Lower lobe of right lung (tissue), 2 donors: ENCODE measurements around the gene CCNI2. TPM values are rescaled to one million over a fixed set of nuclear protein-coding genes. Genes with fewer than 3 reads are reported as not detected.

Experiments
- ATAC-seq, 2 donors: fragments of 200-7000 bp; cut with Tn5 transposase; one replicate each; pipeline ENCODE4 v1.9.1; 2020 to 2022; ENCODE audit warnings: mild to moderate bottlenecking in 2 of 2, moderate library complexity in 2 of 2
- DNase-seq: peaks from one replicate; pipeline ENCODE4 v3.0.0-alpha.2; 2020
- H3K27ac ChIP-seq: fragments of 200-600 bp; one replicate; pipeline ENCODE4 v1.8.0; 2022
- H3K27me3 ChIP-seq: fragments of 200-600 bp; one replicate; pipeline ENCODE4 v1.8.0; 2022; ENCODE audit warnings: low read depth
- H3K36me3 ChIP-seq: fragments of 200-600 bp; one replicate; pipeline ENCODE4 v1.8.0; 2022; ENCODE audit warnings: mild to moderate bottlenecking
- H3K4me1 ChIP-seq: fragments of 200-600 bp; one replicate; pipeline ENCODE4 v1.8.0; 2022
- H3K4me3 ChIP-seq: fragments of 200-600 bp; one replicate; pipeline ENCODE4 v1.8.0; 2022; ENCODE audit warnings: mild to moderate bottlenecking
- H3K9me3 ChIP-seq: fragments of 200-600 bp; one replicate; pipeline ENCODE4 v1.8.0; 2022
- CTCF ChIP-seq: fragments of 200-600 bp; IDR thresholded peaks from one replicate; pipeline ENCODE4 v1.8.0; 2022; ENCODE audit warnings: antibody characterized with exemption, mild to moderate bottlenecking
- intact Hi-C: fragments of 100-400 bp; cut with DNase I; formaldehyde crosslinking; loops from one replicate; pipeline ENCODE4 v1.11.0; 2022
- total RNA-seq: library from RNA; stranded (reverse); fragmentation: NEBNext Ultra II Directional; extraction: Animal tissue kit (Norgen Biotek cat#: 25700); gene quantifications from one replicate; pipeline ENCODE4 v1.2.1, GENCODE V29; 2021
- donor health status: DM: no; HTN: yes; CAD: no; lungs with severe emphysema.

CCNI2 gene
- total RNA-seq, 1 donor from 2014 or later: 1.1 TPM

DNA sequence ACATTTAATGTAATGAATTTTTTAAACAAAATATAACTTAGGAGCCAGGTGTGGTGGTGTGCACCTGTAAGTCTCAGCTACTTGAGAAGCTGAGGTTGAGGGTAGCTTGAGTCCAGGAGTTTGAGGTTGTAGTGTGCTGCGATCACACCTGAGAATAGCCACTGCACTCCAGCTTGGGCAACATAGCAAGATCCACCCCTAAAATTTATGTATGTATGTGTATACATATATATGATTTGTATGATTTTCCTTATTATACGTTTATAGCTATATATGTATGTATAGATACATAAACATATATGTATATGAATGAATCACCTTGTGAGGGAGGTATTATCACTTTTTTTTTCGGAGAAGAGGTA lies 653 bp upstream of the CCNI2 start:
- H3K27ac ChIP-seq: no peak overlapping the region
- no peak for DNase-seq
- no peaks in the 10 kb centered on the region for H3K9me3 ChIP-seq
- peaks cover 16% of the 10 kb centered on the region for H3K27me3 ChIP-seq
- H3K4me1 ChIP-seq: peaks cover 9% of the 10 kb centered on the region
- peak overlapping the region; percentile 56 for H3K4me3 ChIP-seq
- intact Hi-C loops: no loop called here
- no peak for TF ChIP-seq CTCF
- H3K36me3 ChIP-seq: peaks cover 3% of the 10 kb centered on the region
- no peak for ATAC-seq

- no peak for TF ChIP-seq CTCF
- Histone ChIP-seq H3K4me1 (peaks cover 9% of the 10 kb centered on the region), H3K27ac (peak overlapping the region; percentile 48), H3K4me3 (peak overlapping the region; percentile 56), H3K36me3 (peaks cover 8% of the 10 kb centered on the region), H3K9me3 (no peaks in the 10 kb centered on the region), H3K27me3 (peaks cover 16% of the 10 kb centered on the region)
- peak; percentile 63 to 68 for ATAC-seq
- DNase-seq: peak; percentile 53
- intact Hi-C loops: no loop called here
These were observed 602 bp downstream of the CCNI2 start for GRCh38 chr5:132747616-132748440.

DNA sequence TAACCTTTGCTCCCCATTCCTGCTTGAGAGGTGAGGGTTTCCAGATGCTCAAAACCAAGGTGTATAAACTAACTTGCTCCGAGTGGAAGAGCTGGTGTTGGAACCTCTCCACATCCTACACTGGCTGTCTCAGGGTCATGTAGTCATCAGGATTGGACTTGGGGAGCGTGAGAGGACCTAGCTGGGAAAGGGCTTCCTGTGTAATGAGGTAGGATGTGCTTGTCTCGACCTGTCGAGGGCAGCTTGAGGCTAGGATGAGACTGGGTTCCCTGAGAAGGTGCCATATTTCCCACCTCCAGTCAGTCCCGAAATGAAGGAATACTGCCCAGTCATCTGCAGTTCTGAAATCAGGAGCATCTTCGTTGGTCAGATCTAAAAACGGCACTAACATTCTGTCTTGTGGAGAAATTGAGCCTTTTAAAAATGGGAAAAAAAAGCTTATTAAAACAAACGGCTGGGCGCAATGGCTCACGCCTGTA lies 1.3 kb downstream of the CCNI2 start:
- Histone ChIP-seq H3K4me3 (no peak overlapping the region), H3K27ac (no peak overlapping the region), H3K4me1 (peaks cover 9% of the 10 kb centered on the region), H3K27me3 (peaks cover 16% of the 10 kb centered on the region), H3K36me3 (peaks cover 8% of the 10 kb centered on the region), H3K9me3 (no peaks in the 10 kb centered on the region)
- DNase-seq (no peak), ATAC-seq (no peak)
- no peak for TF ChIP-seq CTCF
- intact Hi-C loops: no loop called here

DNA sequence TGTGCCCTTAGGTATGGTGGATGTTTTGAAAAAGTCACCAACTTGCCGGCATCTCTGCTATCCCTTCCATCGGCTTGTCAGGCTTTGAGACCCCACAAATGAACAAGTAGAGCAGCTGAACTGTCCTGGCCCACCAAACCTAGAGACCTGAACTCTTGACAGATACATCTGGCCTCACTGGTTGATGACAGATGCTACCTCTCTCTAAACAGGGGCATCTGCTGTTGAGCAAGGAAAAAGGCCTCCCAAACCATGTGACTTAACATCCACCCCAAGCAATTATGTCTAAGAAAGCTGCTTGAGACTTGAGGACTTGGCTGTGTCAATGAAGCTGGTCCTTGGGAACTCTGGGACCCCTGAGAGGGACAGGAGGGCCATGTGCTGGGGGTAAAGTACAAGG lies 2.3 kb downstream of the CCNI2 start:
- Histone ChIP-seq H3K9me3 (no peaks in the 10 kb centered on the region), H3K27me3 (peaks cover 16% of the 10 kb centered on the region), H3K36me3 (peaks cover 8% of the 10 kb centered on the region), H3K4me1 (peaks cover 9% of the 10 kb centered on the region), H3K4me3 (no peak overlapping the region), H3K27ac (no peak overlapping the region)
- no peak for DNase-seq
- TF ChIP-seq CTCF: no peak
- no peak for ATAC-seq
- intact Hi-C loops: no loop called here

DNA sequence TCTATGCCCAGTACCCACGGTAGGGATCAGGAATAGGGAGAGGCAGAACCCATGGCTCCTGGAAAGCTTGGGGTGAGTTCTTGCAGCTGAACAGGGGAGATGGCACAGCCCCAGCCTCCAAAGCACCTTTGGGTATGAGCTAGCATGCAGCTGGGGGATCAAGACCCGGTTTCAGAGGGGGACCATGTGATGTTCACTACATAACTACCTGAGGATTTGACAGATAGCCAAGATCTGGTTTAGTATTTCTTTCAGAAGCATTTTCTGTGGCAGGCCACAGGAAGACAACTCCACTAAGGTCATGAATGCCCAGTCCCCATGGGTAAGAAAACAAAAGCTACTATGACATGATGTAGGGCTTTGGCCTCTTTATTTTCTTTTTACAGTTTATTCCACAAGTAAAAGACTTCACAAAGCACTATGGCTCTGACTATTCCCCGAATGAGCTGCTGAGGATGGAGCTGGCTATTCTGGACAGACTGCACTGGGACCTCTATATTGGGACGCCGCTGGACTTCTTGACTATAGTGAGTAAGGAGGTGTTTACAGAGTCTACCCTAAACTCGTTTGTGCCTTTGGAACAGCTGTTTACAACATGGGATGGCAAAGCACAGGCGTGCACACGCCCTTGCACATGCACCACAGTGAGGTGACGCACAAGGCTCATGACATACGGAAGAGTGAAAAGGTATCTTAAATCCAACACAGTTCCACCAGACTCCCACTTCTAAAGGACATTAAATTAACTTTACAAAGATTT lies 3.4 kb downstream of the CCNI2 start:
- Histone ChIP-seq H3K9me3 (no peaks in the 10 kb centered on the region), H3K36me3 (peaks cover 8% of the 10 kb centered on the region), H3K4me3 (no peak overlapping the region), H3K4me1 (peaks cover 9% of the 10 kb centered on the region), H3K27me3 (peaks cover 16% of the 10 kb centered on the region), H3K27ac (no peak overlapping the region)
- DNase-seq (no peak), ATAC-seq (no peak)
- no peak for TF ChIP-seq CTCF
- intact Hi-C loops: no loop called here
